ENCODE results near the gene UPK3A. TPM values are rescaled to one million over a fixed set of nuclear protein-coding genes. Genes with fewer than 3 reads are reported as not detected.

UPK3A gene
- total and polyA plus RNA-seq, 2 of the 13 experiments (the other 11 are each of a cell fraction or from before 2014, with no cell fraction given), result 10.5 to 13.8 TPM

GRCh38 chr22:45239681-45240051, 45.1 kb upstream of the UPK3A start:
- whole genome bisulfite sequencing (ENCODE audit: low lambda C conversion rate), result 72% methylated on average over 6 of the region's 8 CpGs
- BruUV-seq (replicated peaks), result no TSS peak
- intact Hi-C loops (cut with micrococcal nuclease; ENCODE audit: unreplicated experiment), result no loop called here
- no peaks in the 10 kb centered on the region for H3K9me3 ChIP-seq (ENCODE audit: low read length)
- H3K36me3 ChIP-seq (replicated peaks in 1 of 2; ENCODE audit: control insufficient read depth in 1 of 2, insufficient read depth in 2 of 2, low read length in 2 of 2), result peaks cover 6% of the 10 kb centered on the region in 2 experiments; a peak in 3 of 5 replicates
- FAIRE-seq (no peak), DNase-seq (ENCODE audit: low spot score) (no peak), ATAC-seq (no peak)
- H3K79me2 ChIP-seq (ENCODE audit: insufficient read depth, low read length), result peaks cover 22% of the 10 kb centered on the region
- H3K9ac ChIP-seq (ENCODE audit: insufficient read depth, low read depth, low read length), result peak overlapping the region; percentile 67
- no peaks in the 10 kb centered on the region for H3K27me3 ChIP-seq (ENCODE audit: control insufficient read depth in 1 of 2, insufficient read depth in 2 of 2, low read length in 2 of 2)
- peaks cover 72% of the 10 kb centered on the region for H3K4me1 ChIP-seq (ENCODE audit: insufficient read depth, low read length)
- no peak overlapping the region for H3K27ac ChIP-seq (ENCODE audit: extremely low read length, insufficient read depth, low read length)
- no peak overlapping the region for H2AFZ ChIP-seq (ENCODE audit: low read length)
- peaks cover 11% of the 10 kb centered on the region; the same call in 1 of the 2 replicates for H4K20me1 ChIP-seq (ENCODE audit: insufficient read depth, low read length)
- in situ Hi-C loops (cut with HindIII; ENCODE audit: extremely low pct_ligation_motif_present, low pct_unique_long_range_greater_than_20kb), result loop anchor here (10.0 kb wide), 1 partner anchor 75 kb away; the partner anchor contains the start of gene NUP50
- TF ChIP-seq GZF1 (CRISPR knock-in tag; IDR thresholded peaks at IDR 0.05) (no peak), HMGXB4 (CRISPR knock-in tag; IDR thresholded peaks at IDR 0.05; ENCODE audit: borderline replicate concordance in 1 of 2, low read depth in 1 of 2) (no peak), RXRB (CRISPR knock-in tag; IDR thresholded peaks at IDR 0.05; ENCODE audit: borderline replicate concordance) (no peak), ZGPAT (CRISPR knock-in tag; IDR thresholded peaks at IDR 0.05) (no peak), YY1 (IDR thresholded peaks at IDR 0.05; ENCODE audit: insufficient read depth, insufficient replicate concordance, low read depth, low read length) (no peak), ZBTB46 (CRISPR knock-in tag; IDR thresholded peaks at IDR 0.05; ENCODE audit: borderline replicate concordance) (no peak), CAMTA2 (CRISPR knock-in tag; IDR thresholded peaks at IDR 0.05; ENCODE audit: borderline replicate concordance) (no peak), ESRRA (CRISPR knock-in tag; IDR thresholded peaks at IDR 0.05; ENCODE audit: low read depth) (no peak), ZBTB2 (CRISPR knock-in tag; IDR thresholded peaks at IDR 0.05; ENCODE audit: low read depth) (no peak), CENPT (CRISPR knock-in tag; IDR thresholded peaks at IDR 0.05; ENCODE audit: low read depth) (no peak), ZNF326 (CRISPR knock-in tag; IDR thresholded peaks at IDR 0.05; ENCODE audit: borderline replicate concordance) (no peak), SRF (IDR thresholded peaks at IDR 0.05; ENCODE audit: low read depth, low read length) (no peak), IKZF4 (CRISPR knock-in tag; IDR thresholded peaks at IDR 0.05; ENCODE audit: borderline replicate concordance, low read depth, not compliant biosample characterization) (no peak), ZFP91 (CRISPR knock-in tag; IDR thresholded peaks at IDR 0.05; ENCODE audit: borderline replicate concordance) (no peak)
- POLR2A ChIA-PET, result no interaction called here
- H3K4me3 ChIP-seq (replicated peaks in 1 of 3; ENCODE audit: insufficient read depth in 1 of 3, low read depth in 2 of 3, low read length in 3 of 3), result peak overlapping the region; percentile 65 to 90 (median 81)
- H3K4me2 ChIP-seq (ENCODE audit: low read depth, low read length), result peak overlapping the region; percentile 85
- CTCF ChIA-PET (ENCODE audit: low intra/inter-chr PET ratio, low total read pairs), result no interaction called here
